Mesothelial cell of epicardium (in vitro differentiated cells): ENCODE data around the gene FTO. TPM values are rescaled to one million over a fixed set of nuclear protein-coding genes. Genes with fewer than 3 reads are reported as not detected.

ENCODE experiments used
- DNase-seq, 2 experiments: peaks; one replicate each; pipeline ENCODE4 v3.0.0; 2021; ENCODE audit warnings: low spot score in 2 of 2; ENCODE audit not compliant: unreplicated experiment in 2 of 2
- H3K27ac Mint-ChIP-seq: 2 replicates; pipeline ENCODE4 v1.8.0; 2021; ENCODE audit warnings: mixed read lengths
- H3K27me3 Mint-ChIP-seq: 2 replicates; pipeline ENCODE4 v1.8.0; 2021; ENCODE audit warnings: low read depth, mixed read lengths
- H3K36me3 Mint-ChIP-seq: 2 replicates; pipeline ENCODE4 v1.8.0; 2021; ENCODE audit warnings: mixed read lengths
- H3K4me1 Mint-ChIP-seq: 2 replicates; pipeline ENCODE4 v1.8.0; 2021; ENCODE audit warnings: mixed read lengths
- H3K4me3 Mint-ChIP-seq: 2 replicates; pipeline ENCODE4 v1.8.0; 2021; ENCODE audit warnings: mild to moderate bottlenecking, moderate library complexity, mixed read lengths
- H3K9me3 Mint-ChIP-seq: 2 replicates; pipeline ENCODE4 v1.8.0; 2021; ENCODE audit warnings: mixed read lengths
- total RNA-seq: library from RNA; stranded (reverse); gene quantifications from 3 replicates; pipeline ENCODE4 v1.2.1, GENCODE V29; 2021
- TF ChIP-seq, protein P1 (sequence below): fragments of 200-600 bp; sonication (generic); IDR thresholded peaks from one replicate; pipeline ENCODE4 v1.5.0; 2021; ENCODE audit warnings: antibody characterized with exemption; ENCODE audit not compliant: unreplicated experiment

FTO gene
- total RNA-seq, 1 donor from 2014 or later, result 103 TPM

DNA sequence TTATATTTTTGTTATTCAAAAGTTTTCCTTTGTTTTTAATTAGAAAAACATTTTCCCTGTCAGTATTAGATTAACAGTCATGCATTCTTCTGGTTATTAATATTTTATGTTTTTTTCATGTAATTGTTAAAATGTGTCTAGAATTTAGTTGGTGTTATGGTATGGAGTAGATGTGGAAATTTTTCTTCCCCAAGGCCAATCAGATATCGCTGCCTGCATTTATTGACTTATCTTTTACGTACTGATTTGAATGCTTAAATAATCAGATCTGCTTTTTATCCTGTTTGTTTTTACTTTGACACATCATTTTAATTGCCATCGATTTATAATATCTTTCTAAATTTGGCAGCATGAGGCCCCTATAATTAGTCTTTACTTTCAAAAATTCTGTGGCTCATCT, 13.6 kb downstream of the FTO start:
- Mint-ChIP-seq H3K27ac (no peak overlapping the region), H3K9me3 (no peaks in the 10 kb centered on the region), H3K4me3 (no peak overlapping the region), H3K4me1 (peaks cover 5% of the 10 kb centered on the region), H3K27me3 (no peaks in the 10 kb centered on the region), H3K36me3 (no peaks in the 10 kb centered on the region)
- TF ChIP-seq, protein P1, sequence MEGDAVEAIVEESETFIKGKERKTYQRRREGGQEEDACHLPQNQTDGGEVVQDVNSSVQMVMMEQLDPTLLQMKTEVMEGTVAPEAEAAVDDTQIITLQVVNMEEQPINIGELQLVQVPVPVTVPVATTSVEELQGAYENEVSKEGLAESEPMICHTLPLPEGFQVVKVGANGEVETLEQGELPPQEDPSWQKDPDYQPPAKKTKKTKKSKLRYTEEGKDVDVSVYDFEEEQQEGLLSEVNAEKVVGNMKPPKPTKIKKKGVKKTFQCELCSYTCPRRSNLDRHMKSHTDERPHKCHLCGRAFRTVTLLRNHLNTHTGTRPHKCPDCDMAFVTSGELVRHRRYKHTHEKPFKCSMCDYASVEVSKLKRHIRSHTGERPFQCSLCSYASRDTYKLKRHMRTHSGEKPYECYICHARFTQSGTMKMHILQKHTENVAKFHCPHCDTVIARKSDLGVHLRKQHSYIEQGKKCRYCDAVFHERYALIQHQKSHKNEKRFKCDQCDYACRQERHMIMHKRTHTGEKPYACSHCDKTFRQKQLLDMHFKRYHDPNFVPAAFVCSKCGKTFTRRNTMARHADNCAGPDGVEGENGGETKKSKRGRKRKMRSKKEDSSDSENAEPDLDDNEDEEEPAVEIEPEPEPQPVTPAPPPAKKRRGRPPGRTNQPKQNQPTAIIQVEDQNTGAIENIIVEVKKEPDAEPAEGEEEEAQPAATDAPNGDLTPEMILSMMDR, result no peak
- no peak for DNase-seq

DNA sequence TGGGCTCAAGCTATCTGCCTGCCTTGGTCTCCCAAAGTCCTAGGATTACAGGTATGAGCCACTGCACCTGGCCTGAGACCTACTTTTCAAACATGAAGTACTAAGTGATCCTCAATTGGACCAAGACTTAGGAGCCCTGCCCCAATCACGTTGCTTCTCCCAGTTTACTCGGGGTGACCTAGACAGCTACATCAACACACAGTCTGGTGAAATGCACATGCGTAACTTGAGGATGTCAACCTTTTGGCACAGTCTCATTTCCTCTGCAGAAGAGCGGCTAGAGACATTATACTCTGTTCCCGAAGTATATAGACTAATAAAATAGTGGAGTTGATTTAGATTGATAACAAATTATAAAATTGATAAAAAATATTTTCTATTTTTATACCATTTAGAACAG, 17.1 kb downstream of the FTO start:
- TF ChIP-seq, protein P1, result no peak
- no peak for DNase-seq
- Mint-ChIP-seq H3K36me3 (no peaks in the 10 kb centered on the region), H3K27me3 (no peaks in the 10 kb centered on the region), H3K4me3 (no peak overlapping the region), H3K27ac (no peak overlapping the region), H3K4me1 (peaks cover 5% of the 10 kb centered on the region), H3K9me3 (no peaks in the 10 kb centered on the region)

DNA sequence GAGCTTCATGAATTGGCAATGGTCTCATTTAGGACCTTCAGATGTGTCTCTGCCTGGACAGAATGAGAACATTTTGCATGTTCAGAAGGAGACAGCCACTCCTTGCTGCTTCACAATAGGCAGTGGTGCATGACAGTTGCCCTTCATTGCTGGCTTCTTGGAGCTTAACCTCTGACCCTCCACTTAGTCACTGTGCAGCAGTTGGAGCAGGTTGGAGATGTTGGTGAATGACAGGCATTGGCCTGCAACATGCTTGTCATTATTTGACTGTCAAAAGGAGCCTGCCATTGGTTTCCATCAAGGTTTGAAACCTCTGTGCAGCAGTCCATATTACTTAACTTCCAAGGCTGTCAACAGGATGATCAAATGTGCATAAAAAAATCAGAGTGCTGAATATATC, 22.7 kb downstream of the FTO start:
- TF ChIP-seq, protein P1, result no peak
- no peak overlapping the region for H3K27ac Mint-ChIP-seq

DNA sequence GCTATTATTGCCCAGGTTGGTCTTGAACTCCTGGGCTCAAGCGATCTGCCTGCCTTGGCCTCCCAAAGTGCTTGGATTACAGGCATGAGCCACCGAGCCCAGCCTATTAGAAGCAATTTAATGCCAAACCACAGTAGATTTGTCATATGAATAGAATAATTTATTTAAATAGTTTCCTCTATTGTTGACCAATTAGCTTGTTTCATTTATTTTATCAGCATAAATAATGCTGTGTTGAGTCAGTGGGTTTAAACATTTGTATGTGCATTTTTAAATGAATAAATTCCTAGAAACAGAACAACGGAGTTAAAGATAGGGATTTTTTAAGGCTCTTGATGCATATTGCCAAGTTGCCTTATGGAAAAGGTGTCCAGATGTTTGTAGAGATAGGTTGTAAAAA, 26.7 kb downstream of the FTO start:
- Mint-ChIP-seq H3K27ac (no peak overlapping the region), H3K4me3 (no peak overlapping the region), H3K4me1 (peaks cover 10% of the 10 kb centered on the region), H3K36me3 (no peaks in the 10 kb centered on the region), H3K27me3 (no peaks in the 10 kb centered on the region), H3K9me3 (peaks cover 4% of the 10 kb centered on the region)
- TF ChIP-seq, protein P1, result no peak
- DNase-seq, result no peak

More for the DNA sequence above, 22.7 kb downstream of the FTO start:
- peaks cover 5% of the 10 kb centered on the region for H3K4me1 Mint-ChIP-seq
- peaks cover 4% of the 10 kb centered on the region for H3K9me3 Mint-ChIP-seq
- H3K36me3 Mint-ChIP-seq, result no peaks in the 10 kb centered on the region
- no peaks in the 10 kb centered on the region for H3K27me3 Mint-ChIP-seq
- H3K4me3 Mint-ChIP-seq, result no peak overlapping the region
- DNase-seq, result no peak

DNA sequence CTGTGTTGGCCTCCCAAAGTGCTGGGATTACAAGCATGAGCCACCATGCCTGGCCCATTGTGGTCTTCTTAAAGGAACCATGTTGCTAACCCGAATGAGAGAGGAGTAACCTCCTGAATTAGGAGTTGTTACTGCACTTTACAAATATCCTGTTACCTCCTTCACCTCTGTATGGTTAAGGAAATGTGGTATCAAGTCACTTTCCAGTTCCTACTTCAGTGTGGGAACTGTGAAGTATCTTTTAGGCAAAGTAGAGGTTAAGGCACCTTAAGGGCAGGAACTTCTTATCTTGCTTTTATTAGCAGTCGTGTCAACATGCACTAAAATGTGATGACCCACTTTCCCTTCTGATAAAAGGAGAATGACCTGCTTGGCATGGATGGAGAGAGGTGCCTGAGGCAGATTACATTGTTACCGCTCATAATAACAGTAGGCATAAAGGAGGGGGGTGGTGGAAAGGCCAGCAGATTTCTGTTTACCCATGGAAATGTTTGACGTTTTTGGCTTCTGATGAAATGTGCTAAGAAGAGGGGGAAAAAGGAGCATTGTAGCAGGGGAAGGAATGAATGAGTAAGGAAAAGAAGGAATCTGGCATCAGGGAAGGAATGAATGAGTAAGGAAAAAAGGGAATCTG, 28.5 kb downstream of the FTO start:
- Mint-ChIP-seq H3K27me3 (no peaks in the 10 kb centered on the region), H3K4me1 (peaks cover 12% of the 10 kb centered on the region), H3K9me3 (peaks cover 4% of the 10 kb centered on the region), H3K36me3 (no peaks in the 10 kb centered on the region), H3K4me3 (no peak overlapping the region), H3K27ac (no peak overlapping the region)
- TF ChIP-seq, protein P1, result no peak
- no peak for DNase-seq

DNA sequence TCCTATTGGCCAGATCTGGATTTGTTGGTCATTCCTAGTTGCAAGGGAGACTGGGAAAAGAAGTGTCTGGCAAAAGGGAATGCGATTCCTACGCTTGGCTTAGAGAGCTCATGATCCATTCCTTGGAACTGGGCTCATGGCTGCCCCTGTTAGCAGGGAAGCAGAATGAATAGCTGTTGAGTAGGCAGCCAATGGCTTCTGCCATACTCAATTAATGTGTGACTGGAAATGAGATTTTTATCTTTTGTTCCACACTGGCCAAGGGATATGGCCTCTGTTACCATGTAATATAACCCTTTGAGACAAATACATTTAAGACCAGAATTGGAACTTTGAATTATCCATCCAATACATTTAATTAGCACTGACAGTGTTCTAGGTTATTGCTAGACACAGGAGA, 31.0 kb downstream of the FTO start:
- Mint-ChIP-seq H3K9me3 (no peaks in the 10 kb centered on the region), H3K27ac (no peak overlapping the region), H3K27me3 (no peaks in the 10 kb centered on the region), H3K4me1 (peaks cover 12% of the 10 kb centered on the region), H3K36me3 (no peaks in the 10 kb centered on the region), H3K4me3 (no peak overlapping the region)
- DNase-seq, result no peak
- TF ChIP-seq, protein P1, result no peak
